ENCODE results near the gene DCLK2. TPM values are rescaled to one million over a fixed set of nuclear protein-coding genes. Genes with fewer than 3 reads are reported as not detected.

DCLK2 gene
- polyA plus RNA-seq, 1 of the 3 experiments (the other 2 are of a cell fraction) = 10.1 TPM

DNA sequence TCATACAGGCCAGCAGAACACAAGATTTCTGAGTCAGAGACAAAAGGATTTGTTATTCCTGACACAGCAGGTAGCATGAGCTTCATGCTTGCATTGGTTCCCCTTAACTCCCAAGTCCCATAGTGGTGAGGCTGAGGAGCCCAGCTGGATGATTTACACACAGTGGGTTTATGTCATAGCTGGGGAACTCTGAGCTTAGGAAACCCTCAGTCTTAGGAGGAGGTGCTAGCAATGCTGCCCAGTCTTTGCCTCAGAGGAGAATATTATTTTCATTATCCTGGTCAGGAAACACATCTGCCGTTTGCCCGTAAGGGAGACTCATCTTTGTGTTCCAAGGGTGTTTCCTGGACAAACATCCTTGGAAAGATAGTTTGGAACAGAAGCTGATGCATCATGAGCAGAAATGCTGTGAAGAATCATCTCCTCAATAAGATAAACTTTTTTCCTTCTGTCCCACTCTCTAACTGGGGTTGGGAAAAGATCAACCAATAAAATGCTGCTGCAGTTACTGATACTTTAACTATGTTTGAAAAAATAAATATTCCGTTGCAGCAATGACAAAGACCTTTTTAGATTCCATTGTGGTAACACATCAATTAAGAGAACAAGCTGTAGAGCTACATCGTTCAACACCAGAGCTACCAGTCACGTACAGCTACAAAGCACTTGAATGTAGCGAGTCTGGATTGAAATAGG, 146.8 kb downstream of the DCLK2 start (continued):
- no peak; the same call in 1 of the 2 replicates for TF ChIP-seq SIN3A (IDR thresholded peaks at IDR 0.05; ENCODE audit: borderline replicate concordance, low read depth, low read length)
- TF ChIP-seq, protein P1, sequence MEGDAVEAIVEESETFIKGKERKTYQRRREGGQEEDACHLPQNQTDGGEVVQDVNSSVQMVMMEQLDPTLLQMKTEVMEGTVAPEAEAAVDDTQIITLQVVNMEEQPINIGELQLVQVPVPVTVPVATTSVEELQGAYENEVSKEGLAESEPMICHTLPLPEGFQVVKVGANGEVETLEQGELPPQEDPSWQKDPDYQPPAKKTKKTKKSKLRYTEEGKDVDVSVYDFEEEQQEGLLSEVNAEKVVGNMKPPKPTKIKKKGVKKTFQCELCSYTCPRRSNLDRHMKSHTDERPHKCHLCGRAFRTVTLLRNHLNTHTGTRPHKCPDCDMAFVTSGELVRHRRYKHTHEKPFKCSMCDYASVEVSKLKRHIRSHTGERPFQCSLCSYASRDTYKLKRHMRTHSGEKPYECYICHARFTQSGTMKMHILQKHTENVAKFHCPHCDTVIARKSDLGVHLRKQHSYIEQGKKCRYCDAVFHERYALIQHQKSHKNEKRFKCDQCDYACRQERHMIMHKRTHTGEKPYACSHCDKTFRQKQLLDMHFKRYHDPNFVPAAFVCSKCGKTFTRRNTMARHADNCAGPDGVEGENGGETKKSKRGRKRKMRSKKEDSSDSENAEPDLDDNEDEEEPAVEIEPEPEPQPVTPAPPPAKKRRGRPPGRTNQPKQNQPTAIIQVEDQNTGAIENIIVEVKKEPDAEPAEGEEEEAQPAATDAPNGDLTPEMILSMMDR (IDR thresholded peaks at IDR 0.05) = no peak
- no peak for TF ChIP-seq POLR2AphosphoS5 (IDR thresholded peaks at IDR 0.05; ENCODE audit: low read depth, low read length)
- TF ChIP-seq EZH2phosphoT487 (IDR thresholded peaks at IDR 0.05; ENCODE audit: borderline replicate concordance, low read depth) = no peak
- TF ChIP-seq, protein P2, sequence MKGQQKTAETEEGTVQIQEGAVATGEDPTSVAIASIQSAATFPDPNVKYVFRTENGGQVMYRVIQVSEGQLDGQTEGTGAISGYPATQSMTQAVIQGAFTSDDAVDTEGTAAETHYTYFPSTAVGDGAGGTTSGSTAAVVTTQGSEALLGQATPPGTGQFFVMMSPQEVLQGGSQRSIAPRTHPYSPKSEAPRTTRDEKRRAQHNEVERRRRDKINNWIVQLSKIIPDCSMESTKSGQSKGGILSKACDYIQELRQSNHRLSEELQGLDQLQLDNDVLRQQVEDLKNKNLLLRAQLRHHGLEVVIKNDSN (IDR thresholded peaks at IDR 0.05; ENCODE audit: borderline replicate concordance, low read depth) = no peak
- no peak for TF ChIP-seq CHD2 (IDR thresholded peaks at IDR 0.05; ENCODE audit: low read length, partially characterized antibody)
- TF ChIP-seq RFX5 (IDR thresholded peaks at IDR 0.05; ENCODE audit: low read length) = no peak
- TF ChIP-seq RXRA (IDR thresholded peaks at IDR 0.05; ENCODE audit: borderline replicate concordance, low read depth) = no peak
- no peak for TF ChIP-seq MXI1 (IDR thresholded peaks at IDR 0.05; ENCODE audit: low read depth, low read length)
- TF ChIP-seq MEF2A (IDR thresholded peaks at IDR 0.05; ENCODE audit: borderline replicate concordance, low read depth) = no peak
- TF ChIP-seq, protein P3, sequence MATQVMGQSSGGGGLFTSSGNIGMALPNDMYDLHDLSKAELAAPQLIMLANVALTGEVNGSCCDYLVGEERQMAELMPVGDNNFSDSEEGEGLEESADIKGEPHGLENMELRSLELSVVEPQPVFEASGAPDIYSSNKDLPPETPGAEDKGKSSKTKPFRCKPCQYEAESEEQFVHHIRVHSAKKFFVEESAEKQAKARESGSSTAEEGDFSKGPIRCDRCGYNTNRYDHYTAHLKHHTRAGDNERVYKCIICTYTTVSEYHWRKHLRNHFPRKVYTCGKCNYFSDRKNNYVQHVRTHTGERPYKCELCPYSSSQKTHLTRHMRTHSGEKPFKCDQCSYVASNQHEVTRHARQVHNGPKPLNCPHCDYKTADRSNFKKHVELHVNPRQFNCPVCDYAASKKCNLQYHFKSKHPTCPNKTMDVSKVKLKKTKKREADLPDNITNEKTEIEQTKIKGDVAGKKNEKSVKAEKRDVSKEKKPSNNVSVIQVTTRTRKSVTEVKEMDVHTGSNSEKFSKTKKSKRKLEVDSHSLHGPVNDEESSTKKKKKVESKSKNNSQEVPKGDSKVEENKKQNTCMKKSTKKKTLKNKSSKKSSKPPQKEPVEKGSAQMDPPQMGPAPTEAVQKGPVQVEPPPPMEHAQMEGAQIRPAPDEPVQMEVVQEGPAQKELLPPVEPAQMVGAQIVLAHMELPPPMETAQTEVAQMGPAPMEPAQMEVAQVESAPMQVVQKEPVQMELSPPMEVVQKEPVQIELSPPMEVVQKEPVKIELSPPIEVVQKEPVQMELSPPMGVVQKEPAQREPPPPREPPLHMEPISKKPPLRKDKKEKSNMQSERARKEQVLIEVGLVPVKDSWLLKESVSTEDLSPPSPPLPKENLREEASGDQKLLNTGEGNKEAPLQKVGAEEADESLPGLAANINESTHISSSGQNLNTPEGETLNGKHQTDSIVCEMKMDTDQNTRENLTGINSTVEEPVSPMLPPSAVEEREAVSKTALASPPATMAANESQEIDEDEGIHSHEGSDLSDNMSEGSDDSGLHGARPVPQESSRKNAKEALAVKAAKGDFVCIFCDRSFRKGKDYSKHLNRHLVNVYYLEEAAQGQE (IDR thresholded peaks at IDR 0.05; ENCODE audit: low read depth, low read length) = no peak
- no peak for TF ChIP-seq ELF1 (IDR thresholded peaks at IDR 0.05)
- TF ChIP-seq, protein P4, sequence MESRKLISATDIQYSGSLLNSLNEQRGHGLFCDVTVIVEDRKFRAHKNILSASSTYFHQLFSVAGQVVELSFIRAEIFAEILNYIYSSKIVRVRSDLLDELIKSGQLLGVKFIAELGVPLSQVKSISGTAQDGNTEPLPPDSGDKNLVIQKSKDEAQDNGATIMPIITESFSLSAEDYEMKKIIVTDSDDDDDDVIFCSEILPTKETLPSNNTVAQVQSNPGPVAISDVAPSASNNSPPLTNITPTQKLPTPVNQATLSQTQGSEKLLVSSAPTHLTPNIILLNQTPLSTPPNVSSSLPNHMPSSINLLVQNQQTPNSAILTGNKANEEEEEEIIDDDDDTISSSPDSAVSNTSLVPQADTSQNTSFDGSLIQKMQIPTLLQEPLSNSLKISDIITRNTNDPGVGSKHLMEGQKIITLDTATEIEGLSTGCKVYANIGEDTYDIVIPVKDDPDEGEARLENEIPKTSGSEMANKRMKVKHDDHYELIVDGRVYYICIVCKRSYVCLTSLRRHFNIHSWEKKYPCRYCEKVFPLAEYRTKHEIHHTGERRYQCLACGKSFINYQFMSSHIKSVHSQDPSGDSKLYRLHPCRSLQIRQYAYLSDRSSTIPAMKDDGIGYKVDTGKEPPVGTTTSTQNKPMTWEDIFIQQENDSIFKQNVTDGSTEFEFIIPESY (IDR thresholded peaks at IDR 0.05; ENCODE audit: borderline replicate concordance, low read depth) = no peak
- no peak for TF ChIP-seq NFIC (IDR thresholded peaks at IDR 0.05; ENCODE audit: borderline replicate concordance)
- no peak for TF ChIP-seq RAD21 (IDR thresholded peaks at IDR 0.05; ENCODE audit: low read length)
- TF ChIP-seq, protein P5, sequence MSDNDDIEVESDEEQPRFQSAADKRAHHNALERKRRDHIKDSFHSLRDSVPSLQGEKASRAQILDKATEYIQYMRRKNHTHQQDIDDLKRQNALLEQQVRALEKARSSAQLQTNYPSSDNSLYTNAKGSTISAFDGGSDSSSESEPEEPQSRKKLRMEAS (IDR thresholded peaks at IDR 0.05; ENCODE audit: low read depth) = 0 out of 2 replicates have a peak, but pooled peaks have one; percentile 28
- TF ChIP-seq TAF1 (IDR thresholded peaks at IDR 0.05; ENCODE audit: borderline replicate concordance, low read depth, low read length) = no peak
- no peak for TF ChIP-seq FOXM1 (IDR thresholded peaks at IDR 0.05; ENCODE audit: low read depth)
- TF ChIP-seq GATA2 (CRISPR knock-in tag; IDR thresholded peaks at IDR 0.05) = no peak

Measured in SK-N-SH (cell line).